GM10266 (cell line): ENCODE data around the gene KANK2.

Experiments
- DNase-seq: peaks from one replicate; pipeline ENCODE4 v3.0.0; 2012; ENCODE audit errors: extremely low spot score
- CTCF ChIP-seq: IDR thresholded peaks from 2 replicates; pipeline ENCODE4 v1.5.1; 2012; ENCODE audit warnings: mild to moderate bottlenecking, low read depth; ENCODE audit not compliant: control insufficient read depth, insufficient read depth; ENCODE audit errors: missing control alignments

The KANK2 gene

GRCh38 chr19:11225172-11225571 is 27.8 kb upstream of the KANK2 start:
- DNase-seq, result no peak
- TF ChIP-seq CTCF, result no peak

- DNase-seq, result no peak
- no peak for TF ChIP-seq CTCF
These were observed 27.1 kb upstream of the KANK2 start for GRCh38 chr19:11224429-11224828.

GRCh38 chr19:11223200-11223599 is 25.9 kb upstream of the KANK2 start:
- DNase-seq, result no peak
- TF ChIP-seq CTCF, result no peak

GRCh38 chr19:11221082-11221598 is 23.8 kb upstream of the KANK2 start:
- TF ChIP-seq CTCF, result no peak
- DNase-seq, result no peak

GRCh38 chr19:11214387-11214786 is 17.0 kb upstream of the KANK2 start:
- TF ChIP-seq CTCF, result no peak
- DNase-seq, result no peak

- DNase-seq, result no peak
- no peak for TF ChIP-seq CTCF
These were observed 13.2 kb upstream of the KANK2 start for GRCh38 chr19:11210656-11210928.

GRCh38 chr19:11209839-11210655 is 12.7 kb upstream of the KANK2 start:
- no peak for TF ChIP-seq CTCF
- DNase-seq, result no peak
